ENCODE results near the gene DNPH1.

DNPH1 gene

DNA sequence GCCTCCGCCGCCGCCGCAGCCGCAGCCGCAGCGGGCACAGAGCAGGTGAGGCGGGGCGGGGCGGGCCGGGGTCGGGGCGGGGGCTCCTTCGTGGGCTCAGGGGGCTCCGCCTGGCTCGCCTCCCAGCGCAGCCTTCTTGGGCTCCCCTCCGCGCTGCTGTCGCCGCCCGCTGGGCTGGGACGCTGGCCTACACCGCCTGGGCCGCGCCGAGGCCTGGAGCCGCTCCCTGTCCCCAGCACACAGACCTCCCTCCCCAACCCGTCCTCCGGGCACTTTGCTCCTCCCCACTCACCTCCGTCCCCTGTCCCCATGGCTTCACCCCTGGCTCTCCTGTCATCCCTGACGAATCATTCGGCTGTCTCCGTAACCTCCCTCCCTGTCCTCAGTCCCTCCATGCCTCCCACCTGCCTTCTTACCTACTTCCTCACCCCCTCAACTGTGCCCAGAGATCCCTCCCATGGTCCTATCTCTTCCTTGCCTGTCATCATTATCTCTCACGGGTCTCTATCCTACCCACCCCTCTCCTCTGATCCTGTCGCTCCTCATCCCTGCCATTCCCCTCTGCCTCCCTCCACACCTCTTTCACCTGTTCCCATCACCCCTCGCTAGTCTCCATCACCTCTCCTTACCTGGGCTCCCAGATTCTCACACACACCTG is 14.5 kb upstream of the DNPH1 start:
- no peak for DNase-seq

DNA sequence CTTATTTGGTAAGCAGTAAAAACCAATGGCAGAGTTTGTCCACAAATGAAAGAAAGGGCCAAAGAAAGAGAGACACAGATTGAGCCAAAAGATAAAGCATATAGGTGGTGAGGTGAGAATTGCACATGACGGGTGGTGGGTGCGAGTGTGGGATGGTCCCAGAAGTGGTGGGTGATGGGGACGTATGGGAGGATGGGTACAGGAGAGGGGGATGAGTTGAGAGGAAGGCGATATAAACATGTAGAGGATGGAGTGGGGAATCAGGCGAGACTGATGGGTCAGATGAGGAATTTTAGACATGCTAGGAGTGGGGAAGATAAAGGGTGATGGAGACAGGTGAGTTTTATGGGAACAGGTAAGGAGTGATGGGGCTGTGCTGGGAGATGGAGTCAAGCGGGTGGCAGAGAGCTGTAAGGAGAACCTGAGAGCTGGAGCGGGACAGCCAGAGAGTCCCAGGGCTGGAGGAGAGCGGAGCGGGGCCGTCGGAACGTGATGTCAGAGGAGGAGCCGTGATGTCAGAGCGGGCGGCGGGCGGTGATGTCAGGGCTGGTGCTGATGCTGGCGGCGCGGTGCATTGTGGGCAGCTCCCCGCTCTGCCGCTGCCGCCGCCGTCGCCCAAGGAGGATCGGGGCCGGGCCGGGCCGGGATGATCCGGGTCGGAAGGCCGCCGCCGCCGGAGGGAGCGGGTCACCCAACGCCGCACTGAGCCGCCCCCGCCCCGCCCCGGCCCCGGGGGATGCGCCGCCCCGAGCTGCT is 13.8 kb upstream of the DNPH1 start, which contains the start of gene TTBK1:
Gene TTBK1, plus strand, starts transcription at position 574 of the 756 bp plus-strand sequence. CDS start 3,180 bp downstream, outside the sequence.
- peak; percentile 7 for DNase-seq

DNA sequence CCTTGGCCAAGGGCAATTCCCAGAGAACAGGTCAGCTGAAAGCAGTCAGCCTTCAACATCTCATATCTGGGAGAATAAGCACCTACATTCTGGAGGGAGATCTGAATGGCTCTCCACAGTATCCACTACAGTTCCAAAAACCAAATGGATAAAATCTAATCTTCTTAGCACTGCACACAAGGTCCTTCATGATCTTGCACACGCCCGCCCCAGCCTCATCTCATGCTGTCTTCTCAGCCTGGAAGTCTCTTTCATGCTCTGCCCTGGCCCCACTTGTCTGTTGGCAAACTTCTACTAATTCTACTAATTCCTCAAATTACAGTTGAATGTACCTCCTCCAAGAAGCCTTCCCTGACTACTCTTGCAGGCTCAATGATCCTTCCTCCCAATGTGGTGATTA is 12.2 kb upstream of the DNPH1 start:
- DNase-seq = no peak

DNA sequence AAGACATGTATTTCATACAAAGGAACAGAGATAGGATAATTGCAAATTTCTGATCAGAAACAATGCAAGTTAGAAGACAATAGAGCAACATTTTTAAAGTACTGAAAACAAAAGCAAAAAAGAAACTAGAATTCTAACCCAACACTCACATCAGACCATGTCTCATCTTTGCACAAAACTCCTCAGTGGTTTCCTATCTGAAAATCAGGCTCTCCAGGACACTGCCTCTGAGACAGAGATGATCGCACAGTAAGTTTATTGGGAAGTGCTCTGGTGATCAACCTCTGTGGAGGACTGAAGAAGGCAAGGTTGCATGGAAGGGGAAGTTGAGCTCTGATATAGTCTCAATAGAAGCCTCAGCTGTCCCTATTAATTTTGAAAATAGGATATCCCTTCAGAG is 11.7 kb upstream of the DNPH1 start:
- no peak for DNase-seq

DNA sequence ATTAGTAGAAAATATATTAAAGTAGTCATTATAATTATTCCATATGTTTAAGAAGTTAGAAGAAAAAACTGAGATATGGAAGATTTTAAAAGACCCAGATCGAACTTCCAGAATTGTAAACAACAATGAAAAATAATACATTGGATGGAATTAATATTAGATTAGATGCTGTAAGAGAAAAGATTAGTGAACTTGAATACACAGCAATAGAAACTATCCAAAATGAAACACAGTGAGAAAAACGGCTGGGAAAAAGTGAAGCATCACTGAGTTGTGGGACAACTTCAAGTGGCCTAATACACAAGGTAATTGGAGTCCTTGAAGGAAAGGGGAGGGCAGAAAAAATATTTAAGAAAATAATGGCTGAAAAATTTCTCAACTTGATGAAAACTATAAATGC is 9.8 kb upstream of the DNPH1 start:
- DNase-seq = no peak

DNA sequence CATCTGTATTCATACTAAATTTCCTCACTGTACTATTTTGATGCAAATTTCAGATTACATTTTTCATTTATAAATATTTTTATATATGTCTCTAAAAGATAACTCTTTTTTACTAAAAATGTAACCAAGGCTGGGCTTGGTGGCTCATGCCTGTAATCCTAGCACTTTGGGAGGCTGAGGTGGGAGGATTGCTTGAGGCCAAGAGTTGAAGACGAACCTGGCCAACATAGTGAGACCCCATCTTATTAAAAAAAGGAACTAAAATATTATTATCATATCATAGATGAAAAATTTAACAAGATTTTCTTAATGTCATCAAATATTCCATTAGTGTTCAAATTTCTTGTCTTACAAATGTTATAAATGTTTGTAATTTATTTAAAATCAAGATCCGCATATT is 6.6 kb upstream of the DNPH1 start:
- no peak for DNase-seq

DNA sequence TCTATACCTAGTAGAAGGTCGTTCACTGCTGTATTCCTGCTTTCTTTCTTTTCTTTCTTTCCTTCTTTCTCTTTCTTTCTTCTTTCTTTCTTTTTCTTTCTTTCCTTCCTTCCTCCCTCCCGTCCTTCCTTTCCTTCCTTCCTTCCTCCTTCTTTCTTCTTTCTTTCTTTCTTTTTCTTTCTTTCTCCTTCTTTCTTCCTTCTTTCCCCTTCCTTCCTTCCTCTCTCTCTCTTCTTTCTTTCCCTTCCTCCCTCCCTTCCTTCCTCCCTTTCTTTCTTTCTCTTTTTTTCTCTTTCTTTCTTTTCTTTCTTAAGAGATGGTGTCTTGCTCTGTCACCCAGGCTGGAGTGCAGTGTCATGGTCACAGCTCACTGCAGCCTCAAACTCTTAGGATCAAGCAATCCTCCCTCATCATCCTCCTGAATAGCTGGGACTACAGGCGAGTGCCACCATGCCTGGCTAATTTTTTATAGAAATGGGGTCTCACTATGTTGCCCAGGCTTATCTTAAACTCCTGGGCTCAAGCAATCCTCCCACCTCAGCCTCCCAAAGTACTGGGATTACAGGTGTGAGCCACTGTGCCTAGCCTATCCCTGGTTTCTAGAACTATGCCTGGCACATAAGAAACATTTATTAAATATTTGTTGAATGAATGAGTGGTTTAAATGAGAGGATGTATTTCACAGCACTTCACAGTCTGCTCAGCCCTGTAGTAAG is 2.6 kb upstream of the DNPH1 start:
- DNase-seq = no peak

DNA sequence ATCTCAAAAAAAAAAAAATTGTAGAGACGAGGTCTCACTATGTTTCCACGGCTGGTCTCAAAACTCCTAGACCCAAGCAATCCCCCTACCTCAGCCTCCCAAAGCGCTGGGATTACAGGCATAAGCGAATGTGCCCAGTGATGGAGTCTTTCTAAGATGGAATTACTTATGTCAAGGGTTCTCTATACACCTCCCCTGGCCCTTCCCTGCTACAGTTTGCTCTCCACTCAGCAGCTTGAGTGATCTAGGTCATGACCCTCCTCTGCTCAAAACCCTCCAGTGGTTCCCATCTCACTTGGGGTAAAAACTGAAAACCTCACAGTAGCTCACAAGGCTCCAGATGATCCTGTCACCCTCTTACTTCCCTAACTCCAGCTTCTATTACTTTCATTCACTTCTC is 1.8 kb upstream of the DNPH1 start:
- DNase-seq = no peak

DNA sequence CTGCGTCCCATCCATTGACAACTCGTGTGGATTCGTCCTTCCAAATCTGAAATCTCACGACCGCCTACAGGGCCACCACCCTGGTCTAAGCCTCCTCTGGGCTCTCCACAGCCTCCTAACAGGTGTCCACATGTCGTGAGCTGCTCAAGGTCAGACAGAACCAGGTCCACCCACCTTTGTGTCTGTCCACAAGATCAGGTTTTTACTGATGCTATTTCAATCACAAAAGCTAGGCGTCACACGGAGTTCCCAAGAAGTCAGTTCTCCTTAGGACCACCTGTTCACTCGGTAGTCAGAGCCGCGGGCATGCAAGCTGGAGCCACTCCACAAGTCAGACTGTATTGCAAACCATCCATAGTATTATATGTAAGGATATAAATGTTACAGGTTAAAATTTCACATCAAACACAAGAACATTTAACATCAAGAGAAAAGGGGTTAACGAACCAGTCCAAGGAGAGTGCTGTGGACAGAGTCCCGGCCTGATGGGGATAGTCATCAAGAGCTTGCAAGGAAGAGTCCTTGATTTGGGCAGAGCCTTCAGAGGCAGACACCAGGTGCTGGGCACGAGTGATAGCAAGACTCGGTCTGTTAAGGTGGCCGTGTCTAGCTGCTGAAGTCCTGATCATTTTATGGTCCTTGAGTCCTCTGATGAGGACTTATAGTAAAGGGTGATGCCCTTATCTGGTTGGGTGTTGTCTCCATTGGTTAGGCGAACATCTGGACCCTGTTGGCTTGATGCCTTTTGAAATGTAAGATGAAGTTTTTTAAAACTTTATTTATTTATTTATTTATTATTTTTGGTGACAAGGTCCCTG is 731 bp upstream of the DNPH1 start:
- DNase-seq = no peak

DNA sequence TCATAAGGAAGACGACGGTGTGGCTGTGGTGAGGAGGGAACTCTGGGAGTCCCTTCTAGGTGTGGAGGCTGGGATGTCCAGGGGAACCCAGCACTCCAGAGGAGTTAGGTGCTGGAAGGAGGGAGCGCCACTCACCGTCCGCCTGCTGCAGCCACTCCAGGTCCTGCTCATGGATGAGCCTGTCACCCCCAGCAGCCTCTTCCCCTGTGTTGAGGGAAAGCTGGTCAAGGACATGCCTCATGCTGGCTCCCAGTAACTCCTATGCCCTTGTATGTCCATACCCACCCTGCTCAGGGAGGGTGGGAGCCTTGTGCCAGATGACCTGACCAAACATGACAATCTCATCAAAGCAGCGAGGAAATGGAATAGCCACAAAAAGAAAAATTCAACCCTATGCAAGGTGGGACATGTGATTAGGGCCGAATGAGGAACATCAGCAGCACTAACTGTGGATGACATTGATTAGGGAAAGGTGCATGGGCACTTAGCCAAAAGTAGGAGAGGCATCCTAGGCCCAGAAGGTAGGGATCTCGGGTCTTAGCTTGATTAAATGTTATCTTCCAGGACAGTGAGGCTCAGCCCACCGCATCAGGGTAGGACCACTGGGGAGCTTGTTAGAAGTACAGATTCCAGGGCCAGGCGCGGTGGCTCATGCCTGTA is 3.0 kb downstream of the DNPH1 start:
- DNase-seq = no peak

DNA sequence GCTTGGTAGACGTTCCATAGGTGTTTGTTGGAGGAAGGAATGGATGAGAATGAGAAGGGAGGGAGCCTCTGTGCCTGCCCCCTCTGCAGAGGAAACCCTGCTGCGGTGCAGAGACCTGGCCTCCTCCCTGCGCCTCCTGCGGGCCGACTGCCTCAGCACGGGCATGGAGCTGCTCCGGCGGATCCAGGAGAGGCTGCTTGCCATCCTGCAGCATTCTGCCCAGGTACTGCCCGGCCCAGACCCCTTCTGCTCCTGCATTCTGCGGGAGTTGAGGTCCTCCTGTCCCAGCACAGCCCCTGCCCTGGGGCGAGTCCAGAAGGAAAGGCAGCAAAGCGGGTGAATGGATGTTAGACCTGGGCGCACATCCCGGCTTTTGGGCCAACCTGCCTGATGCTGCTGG is 6.1 kb downstream of the DNPH1 start:
- no peak for DNase-seq

DNA sequence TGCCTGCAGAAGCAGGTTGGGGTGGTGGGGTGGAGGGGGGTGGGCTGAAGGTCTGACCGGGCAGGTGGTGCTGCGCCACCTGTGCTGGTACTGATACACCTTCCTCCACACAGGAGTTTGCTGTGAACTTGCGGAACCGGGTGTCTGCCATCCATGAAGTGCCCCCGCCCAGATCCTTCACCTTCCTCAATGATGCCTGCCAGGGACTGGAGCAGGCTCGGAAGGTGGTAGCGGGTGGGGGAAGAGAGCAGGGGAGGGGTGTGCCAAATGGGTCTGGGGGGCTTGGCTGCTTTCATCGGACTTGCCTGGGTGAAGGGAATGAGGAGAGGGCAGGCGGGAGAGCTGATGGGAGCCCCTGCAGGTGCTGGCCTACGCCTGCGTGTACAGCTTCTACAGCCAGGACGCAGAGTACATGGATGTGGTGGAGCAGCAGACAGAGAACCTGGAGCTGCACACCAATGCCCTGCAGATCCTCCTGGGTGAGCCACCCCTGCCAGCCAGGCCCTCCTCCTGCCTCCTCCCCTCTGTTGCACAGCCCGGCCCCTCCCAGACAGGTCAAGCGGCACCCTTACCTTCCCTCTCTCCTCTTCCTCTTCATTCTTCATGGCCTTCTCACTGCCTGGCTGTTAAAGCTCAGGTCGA is 6.7 kb downstream of the DNPH1 start:
- DNase-seq = no peak

DNA sequence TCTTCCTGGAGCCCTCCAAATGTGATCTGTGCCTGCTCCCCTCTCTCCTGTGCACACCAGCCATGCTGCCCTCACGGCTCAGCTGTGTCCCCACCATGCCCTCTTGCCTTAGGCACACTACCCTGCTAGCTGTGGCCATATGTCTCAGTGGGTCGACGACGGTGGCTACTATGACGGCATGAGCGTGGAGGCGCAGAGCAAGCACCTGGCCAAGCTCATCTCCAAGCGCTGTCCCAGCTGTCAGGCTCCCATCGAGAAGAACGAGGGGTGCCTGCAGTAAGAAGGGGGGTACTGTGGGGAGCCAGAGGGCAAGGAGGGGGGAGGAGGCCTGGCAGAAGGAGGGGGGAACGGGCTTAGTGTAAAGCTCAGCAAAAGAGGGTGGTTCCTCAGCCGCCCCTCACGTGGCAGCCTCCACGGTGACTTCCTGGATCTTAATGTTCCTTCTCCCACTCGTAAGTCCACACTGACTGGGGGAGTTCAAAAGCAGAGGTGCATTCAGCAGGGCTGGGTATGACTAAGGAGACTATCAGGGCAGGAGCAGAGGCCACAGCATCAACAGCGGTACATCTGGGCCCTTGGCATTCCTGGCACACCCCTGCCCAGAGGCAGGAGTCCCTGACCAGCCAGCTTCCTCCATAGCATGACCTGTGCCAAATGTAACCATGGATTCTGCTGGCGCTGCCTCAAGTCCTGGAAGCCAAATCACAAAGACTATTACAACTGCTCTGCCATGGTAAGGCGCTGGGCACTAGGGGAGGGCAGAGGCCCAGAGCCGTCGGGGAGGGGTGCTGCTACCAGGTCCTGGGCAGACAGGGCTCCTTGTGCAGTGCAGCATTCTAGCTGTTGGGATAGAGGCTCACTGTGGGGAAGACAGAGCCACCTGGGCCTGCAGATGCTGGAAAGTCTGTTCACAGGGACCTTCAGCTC is 8.0 kb downstream of the DNPH1 start:
- no peak for DNase-seq

DNA sequence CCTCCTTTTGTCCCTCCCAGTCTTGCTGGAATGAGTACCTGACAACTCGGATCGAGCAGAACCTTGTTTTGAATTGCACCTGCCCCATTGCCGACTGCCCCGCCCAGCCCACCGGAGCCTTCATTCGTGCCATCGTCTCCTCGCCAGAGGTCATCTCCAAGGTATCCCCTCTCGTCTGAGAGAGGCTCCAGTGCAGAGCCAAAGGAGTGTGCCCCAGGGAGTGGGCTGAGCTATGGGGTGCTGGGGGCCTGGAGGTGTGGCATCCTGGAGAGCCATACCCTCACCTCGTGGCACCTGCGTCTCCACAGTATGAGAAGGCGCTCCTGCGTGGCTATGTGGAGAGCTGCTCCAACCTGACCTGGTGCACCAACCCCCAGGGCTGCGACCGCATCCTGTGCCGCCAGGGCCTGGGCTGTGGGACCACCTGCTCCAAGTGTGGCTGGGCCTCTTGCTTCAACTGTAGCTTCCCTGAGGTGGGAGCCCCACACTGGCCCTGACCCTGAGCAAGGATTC is 8.8 kb downstream of the DNPH1 start:
- DNase-seq = no peak

DNA sequence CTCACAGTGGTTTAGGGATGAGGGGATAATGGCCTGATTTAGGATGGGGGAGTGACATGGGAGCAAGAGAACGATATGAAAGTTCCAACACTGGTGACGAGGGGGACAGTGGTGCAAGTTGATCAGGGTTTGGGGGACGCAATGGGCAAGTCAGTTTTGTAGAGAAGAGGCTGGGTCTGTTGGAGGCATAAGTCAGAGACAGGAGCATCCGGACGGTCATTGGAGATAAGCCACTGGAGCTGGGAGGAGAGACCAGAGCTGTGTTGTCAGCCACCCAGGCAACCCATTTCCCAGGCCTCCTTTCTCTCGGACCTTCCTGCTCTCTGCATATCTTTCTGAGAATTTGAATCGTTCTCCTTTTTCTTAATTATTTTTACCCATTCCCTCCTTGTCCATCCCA is 9.5 kb downstream of the DNPH1 start:
- no peak for DNase-seq

DNA sequence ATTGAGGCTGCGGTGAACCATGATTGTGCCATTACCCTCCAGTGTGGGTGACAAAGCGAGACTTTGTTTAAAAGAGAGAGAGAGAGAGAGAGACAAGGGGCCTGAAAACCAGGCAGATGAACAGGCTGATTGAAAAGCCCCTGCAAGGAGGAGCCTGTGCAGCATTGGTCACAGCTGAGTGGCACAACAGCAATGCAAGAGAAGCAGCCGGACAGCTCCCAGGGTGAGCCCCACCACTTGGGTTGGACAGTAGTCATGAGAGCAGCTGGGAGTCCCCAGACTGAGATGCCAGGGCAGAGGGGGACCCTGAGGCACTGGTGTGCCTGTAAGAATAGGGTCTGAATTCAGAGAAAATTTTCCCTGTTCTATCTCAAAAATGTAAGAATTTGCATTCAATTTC is 10.2 kb downstream of the DNPH1 start:
- no peak for DNase-seq

DNA sequence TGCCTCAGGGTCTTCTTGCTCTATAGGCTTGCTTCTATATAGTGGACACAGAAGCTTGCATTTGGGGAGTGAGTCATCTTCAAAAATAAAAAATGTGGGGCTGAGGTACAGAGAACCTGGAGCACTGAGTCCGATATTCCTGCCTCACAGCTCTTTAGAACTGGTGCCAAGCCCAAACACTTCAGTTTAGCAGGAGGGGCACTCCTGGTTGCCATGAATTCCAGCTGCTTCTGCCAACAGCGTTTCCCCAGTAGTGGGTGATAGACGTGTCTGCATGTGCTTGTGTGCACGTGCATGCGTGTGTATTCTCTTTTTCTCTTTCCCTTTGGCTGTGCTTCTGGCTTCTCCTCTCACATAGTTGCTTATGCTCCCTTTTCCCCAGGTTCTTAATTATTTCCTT is 11.9 kb downstream of the DNPH1 start:
- DNase-seq = no peak

DNA sequence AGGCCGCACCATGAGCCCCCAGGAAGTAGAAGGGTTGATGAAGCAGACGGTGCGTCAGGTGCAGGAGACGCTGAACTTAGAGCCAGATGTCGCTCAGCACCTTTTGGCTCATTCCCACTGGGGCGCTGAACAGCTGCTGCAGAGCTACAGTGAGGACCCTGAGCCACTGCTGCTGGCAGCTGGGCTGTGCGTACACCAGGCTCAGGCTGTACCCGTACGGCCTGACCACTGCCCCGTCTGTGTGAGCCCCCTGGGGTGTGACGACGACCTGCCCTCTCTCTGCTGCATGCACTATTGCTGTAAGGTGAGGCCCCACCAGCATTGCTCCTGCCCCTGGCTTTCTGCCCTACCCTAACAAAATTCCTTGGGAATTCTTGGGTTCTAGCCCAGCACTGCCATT is 13.1 kb downstream of the DNPH1 start:
- DNase-seq = peak; percentile 35

DNA sequence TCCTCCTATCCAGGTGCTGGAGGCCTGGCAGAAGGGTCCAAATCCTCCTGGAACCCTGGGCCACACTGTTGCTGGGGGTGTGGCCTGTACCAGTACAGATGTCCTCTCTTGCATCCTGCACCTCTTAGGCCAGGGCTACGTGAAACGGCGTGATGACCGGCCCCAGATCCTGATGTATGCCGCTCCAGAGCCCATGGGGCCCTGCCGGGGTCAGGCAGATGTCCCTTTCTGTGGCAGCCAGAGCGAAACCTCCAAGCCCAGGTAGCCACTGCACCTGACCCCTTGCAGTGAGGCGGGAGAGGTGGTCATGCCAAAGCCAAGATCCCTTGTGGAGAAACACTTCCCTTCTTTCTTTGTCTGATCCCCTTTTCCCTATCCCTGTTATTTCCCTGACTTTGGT is 14.2 kb downstream of the DNPH1 start:
- DNase-seq = no peak

DNA sequence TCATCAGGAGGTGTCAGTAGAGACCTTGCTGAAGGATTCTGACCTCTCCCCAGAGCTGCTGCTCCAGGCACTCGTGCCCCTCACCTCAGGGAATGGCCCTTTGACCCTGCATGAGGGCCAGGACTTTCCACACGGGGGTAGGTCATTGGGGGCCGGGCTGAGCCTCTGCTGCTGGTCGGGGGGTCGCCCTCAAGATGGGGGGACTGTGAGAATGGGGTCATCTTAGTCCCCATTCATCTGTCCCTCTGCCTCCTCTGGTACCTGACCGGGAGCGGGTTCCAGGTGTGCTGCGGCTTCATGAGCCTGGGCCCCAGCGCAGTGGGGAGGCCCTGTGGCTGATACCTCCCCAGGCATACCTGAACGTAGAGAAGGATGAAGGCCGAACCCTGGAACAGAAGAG is 15.8 kb downstream of the DNPH1 start:
- no peak for DNase-seq

DNA sequence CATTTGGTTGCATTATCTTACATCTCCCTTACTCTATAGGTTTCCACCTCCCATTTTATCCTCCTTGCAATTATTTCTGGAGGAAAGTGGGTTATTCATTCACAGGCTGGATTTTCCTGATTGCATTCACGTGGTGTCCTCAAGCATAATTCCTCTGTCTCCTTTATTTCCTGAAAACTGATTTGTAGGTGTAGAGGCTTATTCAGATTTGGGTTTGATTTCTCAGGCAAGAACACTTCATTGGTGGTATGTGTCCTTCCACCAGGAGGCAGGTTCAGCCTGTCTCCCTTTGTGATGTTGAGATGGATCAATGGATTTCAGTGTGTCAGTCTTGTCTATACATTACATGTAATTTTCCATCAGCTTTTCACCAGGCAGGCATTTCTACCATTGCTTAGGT is 17.3 kb downstream of the DNPH1 start:
- DNase-seq = no peak

Data from NCI-H1694 (cell line).